H1 (cell line): ENCODE measurements around the gene NGEF. TPM values are rescaled to one million over a fixed set of nuclear protein-coding genes. Genes with fewer than 3 reads are reported as not detected.

ENCODE experiments used
- CTCF ChIA-PET: fragments of 300-600 bp; sonication (Branson Sonifier 250); formaldehyde crosslinking; loops from one replicate; lab custom pipeline; 2021; ENCODE audit not compliant: partially characterized antibody; lab: Charles Lee
- POLR2A ChIA-PET: fragments of 300-600 bp; sonication (Branson Sonifier 250); formaldehyde crosslinking; loops from one replicate; lab custom pipeline; 2021; ENCODE audit warnings: inconsistent platforms; ENCODE audit not compliant: partially characterized antibody; lab: Charles Lee
- DNase-seq, 2 experiments: peaks; one replicate each; pipeline versions ENCODE4 v3.0.0 to v3.0.0-alpha.2; 2010 to 2022; ENCODE audit warnings: low spot score in 2 of 2, low read depth in 1 of 2, mixed read lengths in 1 of 2
- FAIRE-seq: peaks from 2 replicates; lab custom pipeline; 2011; peaks lifted over from hg19 to GRCh38; lab: Jason Lieb, UNC
- H2AFZ ChIP-seq: 2 replicates; pipeline ENCODE4 v1.8.1; 2012; ENCODE audit warnings: low read length, inconsistent platforms
- H2AK5ac ChIP-seq: 2 replicates; pipeline ENCODE4 v1.6.1; 2013; ENCODE audit warnings: low read depth, low read length
- H2BK120ac ChIP-seq: replicated peaks from 2 replicates; pipeline ENCODE3; 2013; ENCODE audit warnings: low read depth, low read length, inconsistent platforms
- H2BK12ac ChIP-seq: 2 replicates; pipeline ENCODE4 v1.6.1; 2013; ENCODE audit warnings: low read depth, low read length
- H2BK15ac ChIP-seq: 2 replicates; pipeline ENCODE4 v1.6.1; 2013; ENCODE audit warnings: low read length
- H2BK20ac ChIP-seq: 2 replicates; pipeline ENCODE4 v1.6.1; 2013; ENCODE audit warnings: low read length
- H2BK5ac ChIP-seq: 2 replicates; pipeline ENCODE4 v1.6.1; 2013; ENCODE audit warnings: low read depth, low read length
- H3K14ac ChIP-seq: 2 replicates; pipeline ENCODE4 v1.6.1; 2013; ENCODE audit warnings: inconsistent platforms; ENCODE audit not compliant: insufficient read length
- H3K18ac ChIP-seq: 2 replicates; pipeline ENCODE4 v1.6.1; 2013; ENCODE audit warnings: low read length; ENCODE audit errors: extremely low read depth
- H3K23ac ChIP-seq: 2 replicates; pipeline ENCODE4 v1.6.1; 2013; ENCODE audit warnings: inconsistent platforms; ENCODE audit not compliant: insufficient read length
- H3K23me2 ChIP-seq: 2 replicates; pipeline ENCODE4 v1.6.1; 2013; ENCODE audit warnings: low read depth, low read length
- H3K27ac ChIP-seq: 2 replicates; pipeline ENCODE4 v1.6.1; 2011; ENCODE audit warnings: low read depth, low read length, inconsistent platforms
- H3K27me3 ChIP-seq, 4 experiments: replicated peaks in 1 of 4; 1 replicate in 1 of 4; 2 replicates in 3 of 4; pipeline versions ENCODE4 v1.6.1 to v1.8.1; 2011 to 2013; ENCODE audit warnings: low read length in 3 of 4, mild to moderate bottlenecking in 3 of 4, inconsistent platforms in 2 of 4, mixed read lengths in 2 of 4, moderate library complexity in 1 of 4; ENCODE audit not compliant: control insufficient read depth in 3 of 4, insufficient read depth in 3 of 4; ENCODE audit errors: extremely low read depth in 1 of 4
- H3K36me3 ChIP-seq, 4 experiments: 2 replicates each; pipeline versions ENCODE4 v1.6.1 to v1.8.1; 2011 to 2013; ENCODE audit warnings: mild to moderate bottlenecking in 4 of 4, low read length in 3 of 4, moderate library complexity in 2 of 4, control low read depth in 1 of 4, inconsistent platforms in 1 of 4; ENCODE audit not compliant: insufficient read depth in 4 of 4, control insufficient read depth in 2 of 4
- H3K4ac ChIP-seq: replicated peaks from 2 replicates; pipeline ENCODE3; 2013; ENCODE audit warnings: low read length, low read depth, mixed read lengths, inconsistent platforms; ENCODE audit not compliant: insufficient read length
- H3K4me1 ChIP-seq, 4 experiments: replicated peaks in 1 of 4; 1 replicate in 1 of 4; 2 replicates in 3 of 4; pipeline versions ENCODE4 v1.6.1 to v1.8.1; 2011 to 2013; ENCODE audit warnings: low read length in 3 of 4, inconsistent platforms in 2 of 4, mixed read lengths in 1 of 4; ENCODE audit not compliant: insufficient read depth in 4 of 4, control insufficient read depth in 3 of 4
- H3K4me2 ChIP-seq, 2 experiments: 2 replicates each; pipeline versions ENCODE4 v1.6.1 to v1.8.1; 2011 to 2013; ENCODE audit warnings: low read depth in 2 of 2, low read length in 2 of 2, control low read depth in 1 of 2, inconsistent platforms in 1 of 2, mild to moderate bottlenecking in 1 of 2; ENCODE audit not compliant: insufficient read depth in 1 of 2
- H3K4me3 ChIP-seq, 4 experiments: fragments of 200-600, 300-600 bp in 1 of 4; sonication (generic), shearing (Covaris generic), sonication (Bioruptor Twin) in 1 of 4; 2 replicates each; pipeline versions ENCODE4 v1.5.1 to v1.8.1; 2011 to 2016; ENCODE audit warnings: low read length in 4 of 4, low read depth in 3 of 4, control low read depth in 2 of 4, inconsistent platforms in 2 of 4, mild to moderate bottlenecking in 2 of 4, mixed read lengths in 1 of 4, moderate library complexity in 1 of 4; ENCODE audit not compliant: insufficient read depth in 2 of 4; ENCODE audit errors: extremely low read depth in 1 of 4
- H3K56ac ChIP-seq: replicated peaks from 2 replicates; pipeline ENCODE3; 2013; ENCODE audit warnings: low read depth, mild to moderate bottlenecking, mixed read lengths, low read length, inconsistent platforms; ENCODE audit not compliant: insufficient read length
- H3K79me1 ChIP-seq: 2 replicates; pipeline ENCODE4 v1.6.1; 2013; ENCODE audit warnings: low read depth, low read length, control low read depth
- H3K79me2 ChIP-seq, 2 experiments: 2 replicates each; pipeline versions ENCODE4 v1.6.1 to v1.8.1; 2012 to 2013; ENCODE audit warnings: low read length in 2 of 2, mild to moderate bottlenecking in 2 of 2, inconsistent platforms in 1 of 2; ENCODE audit not compliant: insufficient read depth in 2 of 2, control insufficient read depth in 1 of 2
- H3K9ac ChIP-seq, 4 experiments: replicated peaks in 1 of 4; 1 replicate in 1 of 4; 2 replicates in 3 of 4; pipeline versions ENCODE4 v1.6.1 to v1.8.1; 2011 to 2013; ENCODE audit warnings: low read depth in 3 of 4, low read length in 3 of 4, control low read depth in 2 of 4, mild to moderate bottlenecking in 2 of 4, moderate library complexity in 2 of 4, inconsistent platforms in 1 of 4; ENCODE audit errors: extremely low read depth in 1 of 4
- H3K9me3 ChIP-seq, 2 experiments: 2 replicates each; pipeline versions ENCODE4 v1.6.1 to v1.8.1; 2012 to 2013; ENCODE audit warnings: mild to moderate bottlenecking in 2 of 2, moderate library complexity in 2 of 2, control low read depth in 1 of 2, inconsistent platforms in 1 of 2, low read depth in 1 of 2, low read length in 1 of 2, mixed read lengths in 1 of 2; ENCODE audit not compliant: insufficient read depth in 2 of 2
- H4K20me1 ChIP-seq, 2 experiments: replicated peaks in 1 of 2; 2 replicates each; pipeline versions ENCODE3 to v1.8.1; 2011 to 2013; ENCODE audit warnings: inconsistent platforms in 2 of 2, low read length in 2 of 2, mild to moderate bottlenecking in 1 of 2; ENCODE audit not compliant: insufficient read depth in 2 of 2, control insufficient read depth in 1 of 2
- H4K5ac ChIP-seq: 2 replicates; pipeline ENCODE4 v1.6.1; 2013; ENCODE audit warnings: low read length, low read depth, mixed read lengths, inconsistent platforms; ENCODE audit not compliant: insufficient read length
- H4K8ac ChIP-seq: 2 replicates; pipeline ENCODE4 v1.8.0; 2013; ENCODE audit warnings: mild to moderate bottlenecking, moderate library complexity, low read length, inconsistent platforms; ENCODE audit not compliant: insufficient read depth; ENCODE audit errors: extremely low read depth
- H4K91ac ChIP-seq: replicated peaks from 2 replicates; pipeline ENCODE3; 2013; ENCODE audit warnings: low read length, mixed read lengths, inconsistent platforms; ENCODE audit not compliant: insufficient read length
- CBX8 ChIP-seq: fragments of 300-800, 300-1000 bp; sonication (generic); IDR thresholded peaks from 2 replicates; pipeline ENCODE4 v1.7.1; 2016; ENCODE audit warnings: low read depth, low read length, borderline replicate concordance
- E2F6 ChIP-seq: IDR thresholded peaks from 2 replicates; pipeline ENCODE4 v1.6.1; 2012; ENCODE audit warnings: inconsistent platforms
- GTF2F1 ChIP-seq: IDR thresholded peaks from 2 replicates; pipeline ENCODE4 v1.6.1; 2012; ENCODE audit warnings: low read depth, low read length, improper control_type of control experiment, borderline replicate concordance
- PHF8 ChIP-seq: fragments of 200-600 bp; sonication (generic); conservative IDR thresholded peaks from 2 replicates; pipeline ENCODE4 v1.7.1; 2012; ENCODE audit warnings: low read depth, mild to moderate bottlenecking, inconsistent platforms, low read length, moderate library complexity
- SAP30 ChIP-seq: fragments of 300-600 bp; sonication (generic); IDR thresholded peaks from 2 replicates; pipeline ENCODE4 v1.7.1; 2012; ENCODE audit warnings: low read length, moderate library complexity, mild to moderate bottlenecking, inconsistent platforms; ENCODE audit not compliant: insufficient read depth, insufficient replicate concordance
- SIN3A ChIP-seq, 2 experiments: IDR thresholded peaks in 1 of 2; conservative IDR thresholded peaks in 1 of 2; 2 replicates each; pipeline ENCODE4 v1.6.1; 2011 to 2012; ENCODE audit warnings: low read length in 2 of 2, improper control_type of control experiment in 1 of 2, low read depth in 1 of 2, mild to moderate bottlenecking in 1 of 2
- SP1 ChIP-seq: IDR thresholded peaks from 2 replicates; pipeline ENCODE4 v1.6.1; 2011; ENCODE audit warnings: low read depth, low read length
- SRF ChIP-seq: IDR thresholded peaks from 2 replicates; pipeline ENCODE4 v1.6.1; 2011; ENCODE audit warnings: mild to moderate bottlenecking, low read depth, low read length, moderate library complexity
- TBP ChIP-seq: IDR thresholded peaks from 2 replicates; pipeline ENCODE4 v1.6.1; 2011; ENCODE audit warnings: low read depth, low read length, improper control_type of control experiment
- USF2 ChIP-seq: IDR thresholded peaks from 2 replicates; pipeline ENCODE4 v1.6.1; 2011; ENCODE audit warnings: low read length, improper control_type of control experiment
- YY1 ChIP-seq: IDR thresholded peaks from 2 replicates; pipeline ENCODE4 v1.6.1; 2011; ENCODE audit warnings: low read depth, mild to moderate bottlenecking, low read length
- WGBS, 2 experiments: shearing (Covaris generic) in 1 of 2; methylation state at CpG; one replicate each; pipeline versions ENCODE4 v1.1.6 to v1.1.7; 2013 to 2015; ENCODE audit warnings: low lambda C conversion rate in 2 of 2, mixed read lengths in 2 of 2, inconsistent platforms in 1 of 2, low coverage in 1 of 2, missing lambda C conversion rate in 1 of 2; ENCODE audit not compliant: insufficient replicate concordance in 2 of 2, insufficient coverage in 1 of 2, insufficient read length in 1 of 2; ENCODE audit errors: extremely low coverage in 1 of 2, missing lambda C conversion rate in 1 of 2; 5-methylcytosine and 5-hydroxymethylcytosine counted together
- polyA plus RNA-seq, 7 experiments: library from polyadenylated mRNA; depleted of rRNA in 3 of 7; stranded (reverse) in 5 of 7; unstranded in 2 of 7; fragments of >200 nt in 5 of 7; fragments of 200-250 nt in 2 of 7; gene quantifications; 1 replicate in 5 of 7; 2 replicates in 1 of 7; 4 replicates in 1 of 7; pipeline versions ENCODE4 v1.2.1 to v1.2.3, GENCODE V29; 2011 to 2013; ENCODE audit warnings: missing spikeins in 2 of 7, mixed read lengths in 2 of 7
- total RNA-seq: library from RNA; stranded (reverse); fragmentation: NEBNext Ultra II Directional; extraction: Animal tissue kit (Norgen Biotek cat#: 25700); gene quantifications from 2 replicates; pipeline ENCODE4 v1.2.1, GENCODE V29; 2021

NGEF gene
- total and polyA plus RNA-seq, 2 of the 8 experiments (the other 6 are each of a cell fraction or from before 2014, with no cell fraction given): 2.7 to 3.2 TPM

- no peaks in the 10 kb centered on the region for H3K79me1 ChIP-seq
- no peak overlapping the region; a peak in 1 of 4 replicates for H3K4me2 ChIP-seq
- FAIRE-seq: no peak
- peak overlapping the region; percentile 98; the same call in 1 of the 2 replicates for H2BK15ac ChIP-seq
- no peak overlapping the region for H2AK5ac ChIP-seq
- no peak overlapping the region for H3K27ac ChIP-seq
- no peak overlapping the region for H3K14ac ChIP-seq
- peak overlapping the region; percentile 44 for H3K4ac ChIP-seq
- H3K36me3 ChIP-seq: no peaks in the 10 kb centered on the region
- H2AFZ ChIP-seq: peak overlapping the region; percentile 93; the same call in 1 of the 2 replicates
- peak overlapping the region; percentile 39 for H2BK120ac ChIP-seq
- 0 out of 2 replicates have a peak overlapping the region, but pooled peaks have one; percentile 50 for H2BK12ac ChIP-seq
- H3K4me1 ChIP-seq: peaks cover 0 to 14% (median 9%) of the 10 kb centered on the region in 4 experiments; a peak in 5 of 7 replicates
- H3K79me2 ChIP-seq: no peaks in the 10 kb centered on the region
- peak overlapping the region; percentile 71; the same call in 1 of the 2 replicates for H2BK5ac ChIP-seq
- ChIA-PET POLR2A (interaction anchor here (1.0 kb wide), 1 partner anchor 58 kb away, joined by 3 read pairs; no protein-coding TSS in a partner anchor), CTCF (interaction anchor here (0.6 to 10.9 kb wide), 13 partner anchors 10 to 270 kb away, joined by 3 to 70 read pairs (median 3); partner anchors contain the start of gene NEU2)
- 88% methylated on average over 11 of the region's 11 CpGs; no CpG with 5 or more reads in 1 of the 2 experiments for WGBS, 2 experiments
- no peak overlapping the region for H2BK20ac ChIP-seq
- H3K56ac ChIP-seq: no peak overlapping the region
- H4K8ac ChIP-seq: peak overlapping the region; percentile 22; the same call in 1 of the 2 replicates
- H3K27me3 ChIP-seq: no peaks in the 10 kb centered on the region; a peak in 1 of 7 replicates
- DNase-seq: no peak
- no peaks in the 10 kb centered on the region; the same call in 1 of the 2 replicates for H3K23me2 ChIP-seq
- H3K18ac ChIP-seq: no peak overlapping the region
- H3K4me3 ChIP-seq: no peak overlapping the region
- H3K23ac ChIP-seq: no peak overlapping the region
- no peaks in the 10 kb centered on the region for H3K9me3 ChIP-seq
- no peak overlapping the region for H3K9ac ChIP-seq
- H4K5ac ChIP-seq: peak overlapping the region; percentile 52
- H4K20me1 ChIP-seq: no peaks in the 10 kb centered on the region
- H4K91ac ChIP-seq: peak overlapping the region; percentile 52
- TF ChIP-seq E2F6 (no peak), TBP (no peak), SP1 (no peak), GTF2F1 (no peak), USF2 (no peak), SIN3A (conservative IDR thresholded peaks at IDR 0.05 in 1 of 2, IDR thresholded peaks at IDR 0.05 in 1 of 2; ENCODE audit: low read depth in 1 of 2, low read length in 2 of 2) (no peak), SRF (no peak), SAP30 (no peak), YY1 (no peak), CBX8 (no peak), PHF8 (no peak)
Observed at GRCh38 chr2:232983669-232984140, 29.4 kb downstream of the NGEF start.
